ENCODE results near the gene TP53INP2.
A peak's percentile ranks its signal among the peaks of the same experiment; 100 is the strongest.

DNA sequence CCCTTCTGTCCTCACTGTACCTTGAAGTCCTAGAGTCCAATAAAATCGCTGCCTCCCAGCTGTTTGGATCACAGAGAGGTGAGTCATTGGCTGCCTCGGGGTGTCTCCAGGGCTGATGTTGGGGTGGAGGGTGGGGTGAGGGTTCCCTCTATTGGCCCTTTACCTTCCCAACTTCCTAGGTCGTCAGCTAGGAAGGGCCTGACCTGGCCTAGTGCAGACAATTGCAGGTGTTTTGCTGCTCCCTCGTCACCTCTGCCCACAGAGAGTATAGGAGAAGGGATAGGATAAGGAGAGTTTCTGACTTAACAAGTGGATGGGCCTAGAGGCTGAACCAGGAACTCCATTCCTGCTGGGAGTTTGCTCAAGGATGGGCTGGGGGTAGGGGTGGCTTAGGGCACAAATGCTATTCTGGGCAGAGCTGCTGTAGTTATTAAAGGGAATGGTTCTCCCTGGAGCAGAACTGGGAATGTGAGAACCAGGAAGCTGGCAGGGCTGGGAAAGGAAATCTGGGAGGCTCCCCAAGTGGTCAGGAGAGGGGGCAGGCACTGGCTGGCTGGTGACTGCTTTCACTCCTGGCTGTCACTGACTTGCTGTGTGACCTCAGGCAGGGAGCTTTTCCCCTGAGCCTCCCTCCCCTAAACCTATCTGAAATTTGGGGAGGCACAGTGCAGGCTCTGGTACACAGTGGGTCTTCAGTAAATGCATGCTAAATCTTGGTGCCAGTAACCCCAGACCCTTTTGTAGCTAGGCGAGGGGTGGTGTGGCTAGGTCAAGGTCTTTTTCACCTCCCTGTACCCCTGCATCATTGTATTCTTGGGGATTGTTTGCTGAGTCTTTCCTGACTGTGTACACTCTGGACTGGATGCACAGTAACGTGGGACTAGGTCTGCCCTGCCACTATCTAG lies 1.5 kb downstream of the TP53INP2 start:
- TF ChIP-seq, protein P1, sequence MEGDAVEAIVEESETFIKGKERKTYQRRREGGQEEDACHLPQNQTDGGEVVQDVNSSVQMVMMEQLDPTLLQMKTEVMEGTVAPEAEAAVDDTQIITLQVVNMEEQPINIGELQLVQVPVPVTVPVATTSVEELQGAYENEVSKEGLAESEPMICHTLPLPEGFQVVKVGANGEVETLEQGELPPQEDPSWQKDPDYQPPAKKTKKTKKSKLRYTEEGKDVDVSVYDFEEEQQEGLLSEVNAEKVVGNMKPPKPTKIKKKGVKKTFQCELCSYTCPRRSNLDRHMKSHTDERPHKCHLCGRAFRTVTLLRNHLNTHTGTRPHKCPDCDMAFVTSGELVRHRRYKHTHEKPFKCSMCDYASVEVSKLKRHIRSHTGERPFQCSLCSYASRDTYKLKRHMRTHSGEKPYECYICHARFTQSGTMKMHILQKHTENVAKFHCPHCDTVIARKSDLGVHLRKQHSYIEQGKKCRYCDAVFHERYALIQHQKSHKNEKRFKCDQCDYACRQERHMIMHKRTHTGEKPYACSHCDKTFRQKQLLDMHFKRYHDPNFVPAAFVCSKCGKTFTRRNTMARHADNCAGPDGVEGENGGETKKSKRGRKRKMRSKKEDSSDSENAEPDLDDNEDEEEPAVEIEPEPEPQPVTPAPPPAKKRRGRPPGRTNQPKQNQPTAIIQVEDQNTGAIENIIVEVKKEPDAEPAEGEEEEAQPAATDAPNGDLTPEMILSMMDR (IDR thresholded peaks at IDR 0.05; ENCODE audit: low read depth, low read length, poor library complexity, severe bottlenecking), result peak; percentile 20
- no peak for TF ChIP-seq EZH2phosphoT487 (IDR thresholded peaks at IDR 0.05; ENCODE audit: borderline replicate concordance, low read length)
